Prostate gland (tissue), 2 donors: ENCODE results near the gene GPR84.

Experiments used
- POLR2A ChIP-seq: fragments of 450-650 bp; IDR thresholded peaks from one replicate; pipeline ENCODE4 v1.6.1; 2016; ENCODE audit warnings: antibody characterized with exemption, mild to moderate bottlenecking
- TF ChIP-seq, protein P1 (sequence below), 4 experiments: fragments of 200-600 bp in 2 of 4; fragments of 450-650 bp in 2 of 4; sonication (generic) in 2 of 4; IDR thresholded peaks; 1 replicate in 3 of 4; 2 replicates in 1 of 4; pipeline ENCODE4 v1.5.1; 2016 to 2019; ENCODE audit warnings: antibody characterized with exemption in 4 of 4, mild to moderate bottlenecking in 2 of 4, moderate library complexity in 2 of 4

DNA sequence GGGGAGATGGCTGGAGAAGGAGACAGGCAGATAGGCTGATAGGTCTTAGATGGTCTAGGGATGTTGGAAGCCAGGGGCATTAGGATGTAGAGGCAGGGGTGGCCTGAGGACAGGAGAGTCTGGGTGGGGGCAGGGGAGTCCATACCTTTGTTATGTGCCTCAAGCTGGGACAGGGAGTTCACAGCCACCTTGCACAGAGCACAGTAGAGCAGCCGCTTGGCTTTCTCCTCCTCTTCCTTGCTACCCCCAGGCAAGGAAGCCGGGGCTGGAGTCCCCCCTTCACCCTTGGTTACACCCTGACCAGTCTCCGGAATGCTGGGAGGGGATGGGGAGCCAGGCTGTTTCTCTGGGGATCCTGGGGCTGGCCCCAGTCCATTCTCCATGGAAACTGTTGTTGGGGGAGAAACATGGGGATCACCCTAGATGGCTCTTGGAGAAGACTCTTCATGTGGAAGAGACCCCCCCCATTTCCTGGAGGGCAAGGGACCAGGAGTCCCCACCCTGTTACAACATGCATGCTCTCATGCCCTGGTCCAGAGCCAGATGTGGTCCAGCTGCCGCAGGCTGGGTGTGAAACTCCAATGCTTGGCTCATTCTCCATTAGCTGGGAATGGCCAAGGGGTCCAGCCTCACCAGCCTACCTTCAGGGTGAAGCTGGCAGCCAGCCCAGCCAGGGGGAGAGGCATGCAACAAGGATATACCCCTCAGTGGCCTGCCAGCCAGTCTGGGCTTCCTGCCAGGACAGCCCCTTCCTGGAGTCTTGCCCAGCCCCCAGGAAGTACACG, 7.2 kb upstream of the GPR84 start:
- TF ChIP-seq POLR2A, result no peak
- TF ChIP-seq, protein P1, sequence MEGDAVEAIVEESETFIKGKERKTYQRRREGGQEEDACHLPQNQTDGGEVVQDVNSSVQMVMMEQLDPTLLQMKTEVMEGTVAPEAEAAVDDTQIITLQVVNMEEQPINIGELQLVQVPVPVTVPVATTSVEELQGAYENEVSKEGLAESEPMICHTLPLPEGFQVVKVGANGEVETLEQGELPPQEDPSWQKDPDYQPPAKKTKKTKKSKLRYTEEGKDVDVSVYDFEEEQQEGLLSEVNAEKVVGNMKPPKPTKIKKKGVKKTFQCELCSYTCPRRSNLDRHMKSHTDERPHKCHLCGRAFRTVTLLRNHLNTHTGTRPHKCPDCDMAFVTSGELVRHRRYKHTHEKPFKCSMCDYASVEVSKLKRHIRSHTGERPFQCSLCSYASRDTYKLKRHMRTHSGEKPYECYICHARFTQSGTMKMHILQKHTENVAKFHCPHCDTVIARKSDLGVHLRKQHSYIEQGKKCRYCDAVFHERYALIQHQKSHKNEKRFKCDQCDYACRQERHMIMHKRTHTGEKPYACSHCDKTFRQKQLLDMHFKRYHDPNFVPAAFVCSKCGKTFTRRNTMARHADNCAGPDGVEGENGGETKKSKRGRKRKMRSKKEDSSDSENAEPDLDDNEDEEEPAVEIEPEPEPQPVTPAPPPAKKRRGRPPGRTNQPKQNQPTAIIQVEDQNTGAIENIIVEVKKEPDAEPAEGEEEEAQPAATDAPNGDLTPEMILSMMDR (IDR thresholded peaks at IDR 0.05), result no peak
